Measurements from ENCODE around the gene SNX3. TPM values are rescaled to one million over a fixed set of nuclear protein-coding genes. Genes with fewer than 3 reads are reported as not detected.
"Not testable (repeated sequence)": the region's sequence is repeated elsewhere in the genome, so short reads cannot be mapped to it uniquely, and the experiment has no call there.

Gene SNX3
- 100 to 1,000 TPM; 140 to 207 (median 166) TPM for total RNA-seq
- 100 to 1,000 TPM; 210 to 437 TPM for polyA plus RNA-seq
- long read RNA-seq, donor 1, transcript SNX3-202 (4 exons, 890 nt), result minor isoform, 6 of 126 reads
- long read RNA-seq, donor 1, transcript SNX3-201 (4 exons, 1,755 nt), result major isoform, 117 of 126 reads
- long read RNA-seq, donor 1, partial matches to known transcripts, result 2 of 126 reads
- long read RNA-seq, donor 1, other reads (novel, unspliced or antisense), result 1 of 126 reads
- long read RNA-seq, donor 2, transcript SNX3-202 (4 exons, 890 nt), result minor isoform, 7 of 85 reads
- long read RNA-seq, donor 2, transcript SNX3-201 (4 exons, 1,755 nt), result major isoform, 71 of 85 reads
- long read RNA-seq, donor 2, partial matches to known transcripts, result 6 of 85 reads
- long read RNA-seq, donor 2, other reads (novel, unspliced or antisense), result 0 of 85 reads
- long read RNA-seq, donor 3, transcript SNX3-202 (4 exons, 890 nt), result minor isoform, 8 of 313 reads
- long read RNA-seq, donor 3, transcript SNX3-201 (4 exons, 1,755 nt), result major isoform, 297 of 313 reads
- long read RNA-seq, donor 3, partial matches to known transcripts, result 1 of 313 reads
- long read RNA-seq, donor 3, other reads (novel, unspliced or antisense), result 7 of 313 reads

DNA sequence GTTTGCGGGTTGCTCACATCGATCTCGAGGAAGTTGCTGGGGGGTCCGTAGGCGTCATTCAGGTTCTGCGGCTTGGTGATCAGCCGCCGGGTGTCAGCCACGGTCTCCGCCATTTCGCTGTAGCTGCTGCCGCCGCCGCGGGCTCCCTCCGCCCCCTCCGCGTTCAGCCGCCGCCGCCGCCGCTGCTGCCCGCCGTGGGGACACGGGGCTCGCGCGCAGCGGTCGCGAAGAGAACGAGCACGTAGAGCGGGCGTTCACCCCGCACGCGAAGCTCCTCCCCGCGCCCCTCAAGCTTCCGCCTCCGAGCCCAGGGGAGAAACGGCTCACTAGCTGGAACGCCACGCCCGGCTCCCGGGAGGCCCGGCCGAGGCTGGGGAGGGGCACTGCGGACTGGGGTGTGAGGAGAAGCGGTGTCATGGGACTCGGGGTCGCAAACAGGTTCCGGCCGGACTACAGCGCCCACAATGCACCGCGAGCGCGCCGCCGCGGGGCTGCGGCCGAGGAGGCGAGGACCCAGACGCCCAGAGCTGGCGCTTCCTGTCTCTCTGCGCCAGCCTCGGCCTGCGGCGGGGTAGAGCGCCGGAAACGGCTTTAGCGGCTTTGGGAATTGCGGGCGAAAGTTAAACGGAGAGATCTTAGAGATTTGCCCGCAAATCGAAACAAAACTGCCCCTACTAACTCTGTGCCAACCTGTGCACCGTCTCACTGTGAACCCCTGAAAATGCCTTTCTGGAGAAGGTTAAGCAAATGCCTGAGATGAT is at the start of gene SNX3:
SNX3 (minus strand) TSS at position 232 of the 761 bp plus-strand sequence; CDS start at position 113, 119 bp downstream.
- intact Hi-C loops (cut with DNase I), result loop anchor here in 1 of 4 donors (2.0 to 10.0 kb wide), 2 partner anchors 34 to 146 kb away; partner anchors contain the start of gene AFG1L

GRCh38 chr6:108309844-108310243 is 49.0 kb upstream of the SNX3 start:
- no peak for DNase-seq
- 94 to 97% (median 95%) methylated on average over 5 of the region's 5 CpGs for WGBS, 3 donors

More for the DNA sequence above, at the start of gene SNX3:
- TF ChIP-seq POLR2A (IDR thresholded peaks at IDR 0.05) (peak; percentile 75), CTCF (IDR thresholded peaks at IDR 0.05) (no peak)
- H3K27me3 ChIP-seq, result no peaks in the 10 kb centered on the region
- H3K9me3 ChIP-seq, result no peaks in the 10 kb centered on the region
- peak within 1 kb of the TSS; percentile 95 to 97 for H3K27ac ChIP-seq
- peaks cover 3% of the 10 kb centered on the region for H3K4me1 ChIP-seq (ENCODE audit: insufficient read depth)
- peak within 1 kb of the TSS; percentile 83 for H3K4me3 ChIP-seq
- WGBS, 3 donors, result 0% methylated on average over 71 to 83 of the region's 83 CpGs
- peak; percentile 92 to 95 (median 94) for DNase-seq
- H3K36me3 ChIP-seq, result no peaks in the 10 kb centered on the region

GRCh38 chr6:108308641-108309040 is 47.8 kb upstream of the SNX3 start:
- intact Hi-C loops (cut with DNase I); H3K27me3 ChIP-seq; DNase-seq; H3K4me1 ChIP-seq (ENCODE audit: insufficient read depth); H3K9me3 ChIP-seq; H3K36me3 ChIP-seq; H3K4me3 ChIP-seq; H3K27ac ChIP-seq: not testable (repeated sequence)
- 92 to 94% (median 93%) methylated on average over 4 of the region's 4 CpGs for WGBS, 3 donors

More at GRCh38 chr6:108309844-108310243, 49.0 kb upstream of the SNX3 start:
- Histone ChIP-seq H3K36me3 (no peaks in the 10 kb centered on the region), H3K4me3 (no peak overlapping the region), H3K27me3 (no peaks in the 10 kb centered on the region), H3K4me1 (ENCODE audit: insufficient read depth) (no peaks in the 10 kb centered on the region), H3K9me3 (no peaks in the 10 kb centered on the region), H3K27ac (no peak overlapping the region)
- no peak for TF ChIP-seq POLR2A (IDR thresholded peaks at IDR 0.05)
- TF ChIP-seq CTCF (IDR thresholded peaks at IDR 0.05), result no peak
- no peak for TF ChIP-seq EP300 (IDR thresholded peaks at IDR 0.05)
- intact Hi-C loops (cut with DNase I), result no loop called here

DNA sequence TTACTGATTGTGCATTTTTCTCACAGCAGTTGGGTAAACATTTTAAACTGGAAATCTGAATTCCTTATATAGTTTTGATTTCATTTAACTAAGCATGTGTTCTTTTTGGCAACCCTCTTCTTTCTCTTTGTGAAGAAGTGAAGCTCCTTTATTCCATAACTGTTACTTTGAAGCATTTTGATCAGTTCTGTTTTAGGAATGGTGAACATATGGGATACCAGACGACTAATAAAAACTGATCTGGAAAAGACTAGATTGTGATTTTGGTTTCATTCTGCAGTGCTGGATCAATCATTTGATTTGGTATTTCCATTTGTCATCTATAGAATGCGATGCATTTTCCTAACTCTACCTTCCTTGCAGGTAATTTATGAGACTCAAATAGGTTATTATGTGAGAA is 43.8 kb upstream of the SNX3 start:
- intact Hi-C loops (cut with DNase I), result no loop called here
- WGBS, 3 donors, result 71 to 85% (median 83%) methylated on average over 2 of the region's 2 CpGs

More for the DNA sequence above, 43.8 kb upstream of the SNX3 start:
- Histone ChIP-seq H3K9me3 (no peaks in the 10 kb centered on the region), H3K4me3 (no peak overlapping the region), H3K27ac (no peak overlapping the region), H3K27me3 (no peaks in the 10 kb centered on the region), H3K4me1 (ENCODE audit: insufficient read depth) (no peaks in the 10 kb centered on the region), H3K36me3 (no peaks in the 10 kb centered on the region)
- no peak for DNase-seq
- TF ChIP-seq CTCF (IDR thresholded peaks at IDR 0.05) (no peak), POLR2A (IDR thresholded peaks at IDR 0.05) (no peak), EP300 (IDR thresholded peaks at IDR 0.05) (no peak)
